SK-N-SH (cell line): ENCODE data around the gene SLC35C1. TPM values are rescaled to one million over a fixed set of nuclear protein-coding genes. Genes with fewer than 3 reads are reported as not detected.

Experiments
- CTCF ChIA-PET: fragments of 300-600, 350-600 bp; formaldehyde crosslinking; extraction: SDS; loops from one replicate; lab custom pipeline; 2021; lab: Yijun Ruan, JAX
- POLR2A ChIA-PET: fragments of 350-600 bp; sonication (Branson Sonifier 250); formaldehyde crosslinking; extraction: SDS; loops from one replicate; lab custom pipeline; 2020; ENCODE audit warnings: antibody characterized with exemption, inconsistent platforms; lab: Yijun Ruan, JAX
- DNase-seq: peaks from one replicate; pipeline ENCODE4 v3.0.0; 2012
- H2AFZ ChIP-seq: fragments of 200-600 bp; sonication (generic); 2 replicates; pipeline ENCODE4 v1.8.1; 2016; ENCODE audit warnings: antibody characterized with exemption, mild to moderate bottlenecking, low read depth
- H3F3A ChIP-seq: fragments of 200-600 bp; sonication (generic); replicated peaks from 2 replicates; pipeline ENCODE3; 2016; ENCODE audit warnings: antibody characterized with exemption, mild to moderate bottlenecking; ENCODE audit not compliant: insufficient read depth
- H3K27ac ChIP-seq, 2 experiments: fragments of 200-500 bp in 1 of 2; fragments of 200-600 bp in 1 of 2; sonication (Bioruptor generic) in 1 of 2; sonication (generic), shearing (Covaris generic) in 1 of 2; 2 replicates each; pipeline versions ENCODE4 v1.5.1 to v1.6.1; 2014 to 2016; ENCODE audit warnings: low read depth in 2 of 2, inconsistent platforms in 1 of 2, low read length in 1 of 2, mild to moderate bottlenecking in 1 of 2, mixed read lengths in 1 of 2
- H3K27me3 ChIP-seq: fragments of 200-600 bp; sonication (generic), shearing (Covaris generic); 2 replicates; pipeline ENCODE4 v1.6.1; 2016; ENCODE audit warnings: mixed run types; ENCODE audit not compliant: insufficient read depth
- H3K36me3 ChIP-seq, 2 experiments: fragments of 200-500 bp in 1 of 2; fragments of 200-600 bp in 1 of 2; sonication (Bioruptor generic) in 1 of 2; sonication (generic) in 1 of 2; replicated peaks in 1 of 2; 2 replicates each; pipeline versions ENCODE3 to v1.5.1; 2014 to 2016; ENCODE audit warnings: low read length in 1 of 2, mild to moderate bottlenecking in 1 of 2; ENCODE audit not compliant: insufficient read depth in 2 of 2, control insufficient read depth in 1 of 2
- H3K4me1 ChIP-seq, 2 experiments: fragments of 200-500 bp in 1 of 2; fragments of 200-600 bp in 1 of 2; sonication (Bioruptor generic) in 1 of 2; sonication (generic), shearing (Covaris generic) in 1 of 2; 2 replicates each; pipeline versions ENCODE4 v1.5.1 to v1.6.1; 2014 to 2016; ENCODE audit warnings: low read depth in 1 of 2, low read length in 1 of 2, mixed run types in 1 of 2; ENCODE audit not compliant: insufficient read depth in 2 of 2, control insufficient read depth in 1 of 2
- H3K4me2 ChIP-seq: fragments of 200-600 bp; sonication (generic), shearing (Covaris generic); 2 replicates; pipeline ENCODE4 v1.6.1; 2017; ENCODE audit warnings: mixed run types
- H3K4me3 ChIP-seq, 2 experiments: fragments of 200-500 bp in 1 of 2; fragments of 200-600 bp in 1 of 2; sonication (Bioruptor generic) in 1 of 2; sonication (generic), shearing (Covaris generic) in 1 of 2; 2 replicates each; pipeline versions ENCODE4 v1.5.1 to v1.8.1; 2014 to 2016; ENCODE audit warnings: low read depth in 2 of 2, inconsistent platforms in 1 of 2, low read length in 1 of 2, mild to moderate bottlenecking in 1 of 2, mixed read lengths in 1 of 2, moderate library complexity in 1 of 2
- H3K79me2 ChIP-seq: fragments of 200-600 bp; sonication (generic); 2 replicates; pipeline ENCODE4 v1.8.1; 2017; ENCODE audit warnings: mild to moderate bottlenecking; ENCODE audit not compliant: insufficient read depth
- H3K9ac ChIP-seq: fragments of 200-600 bp; sonication (generic); 2 replicates; pipeline ENCODE4 v1.6.1; 2017; ENCODE audit warnings: mixed run types
- H3K9me2 ChIP-seq: fragments of 200-600 bp; sonication (generic); 2 replicates; pipeline ENCODE4 v1.6.1; 2017; ENCODE audit warnings: mixed run types
- H3K9me3 ChIP-seq: fragments of 200-600 bp; sonication (generic); 2 replicates; pipeline ENCODE4 v1.6.1; 2017; ENCODE audit warnings: mixed run types, mild to moderate bottlenecking, moderate library complexity
- H4K20me1 ChIP-seq: fragments of 200-600 bp; sonication (generic); 2 replicates; pipeline ENCODE4 v1.6.1; 2017; ENCODE audit warnings: mild to moderate bottlenecking, mixed run types; ENCODE audit not compliant: insufficient read depth
- CHD2 ChIP-seq: fragments of 150-350 bp; IDR thresholded peaks from 2 replicates; pipeline ENCODE4 v1.6.1; 2018; ENCODE audit warnings: low read length; ENCODE audit not compliant: partially characterized antibody
- ELF1 ChIP-seq: IDR thresholded peaks from 2 replicates; pipeline ENCODE4 v1.4.0; 2012
- EP300 ChIP-seq, 2 experiments: IDR thresholded peaks; 2 replicates each; pipeline versions ENCODE4 v1.4.0 to v1.6.1; 2012; ENCODE audit warnings: borderline replicate concordance in 1 of 2, low read depth in 1 of 2, low read length in 1 of 2
- EZH2phosphoT487 ChIP-seq: fragments of 200-600 bp; sonication (generic); IDR thresholded peaks from 2 replicates; pipeline ENCODE4 v1.6.1; 2017; ENCODE audit warnings: low read depth, mixed run types, mild to moderate bottlenecking, antibody characterized with exemption, moderate library complexity, borderline replicate concordance
- FOXM1 ChIP-seq: IDR thresholded peaks from 2 replicates; pipeline ENCODE4 v1.4.0; 2012; ENCODE audit warnings: low read depth, mild to moderate bottlenecking
- GABPA ChIP-seq: IDR thresholded peaks from 2 replicates; pipeline ENCODE4 v1.4.0; 2012; ENCODE audit warnings: low read depth, mild to moderate bottlenecking
- GATA2 ChIP-seq: sonication (generic); formaldehyde crosslinking; IDR thresholded peaks from 2 replicates; pipeline ENCODE4 v1.5.0; 2020; ENCODE audit warnings: mild to moderate bottlenecking, missing genetic modification reagents
- JUND ChIP-seq: IDR thresholded peaks from 2 replicates; pipeline ENCODE4 v1.4.0; 2012
- POLR2AphosphoS5 ChIP-seq: IDR thresholded peaks from 2 replicates; pipeline ENCODE4 v1.6.1; 2012; ENCODE audit warnings: low read depth, low read length
- RAD21 ChIP-seq: IDR thresholded peaks from 2 replicates; pipeline ENCODE4 v1.6.1; 2012; ENCODE audit warnings: mild to moderate bottlenecking, low read length
- RXRA ChIP-seq: IDR thresholded peaks from 2 replicates; pipeline ENCODE4 v1.4.0; 2012; ENCODE audit warnings: low read depth, mild to moderate bottlenecking, borderline replicate concordance
- TAF1 ChIP-seq: IDR thresholded peaks from 2 replicates; pipeline ENCODE4 v1.6.1; 2012; ENCODE audit warnings: low read depth, mild to moderate bottlenecking, low read length, moderate library complexity, borderline replicate concordance
- YY1 ChIP-seq: IDR thresholded peaks from 2 replicates; pipeline ENCODE4 v1.4.0; 2012; ENCODE audit warnings: low read depth, mild to moderate bottlenecking
- WGBS: methylation state at CpG from one replicate; pipeline ENCODE4 v1.1.6; 2017; ENCODE audit warnings: low lambda C conversion rate; 5-methylcytosine and 5-hydroxymethylcytosine counted together
- polyA plus RNA-seq, 3 experiments: library from polyadenylated mRNA; depleted of rRNA; stranded (reverse); fragments of >200 nt; gene quantifications; 2 replicates each; pipeline ENCODE4 v1.2.3, GENCODE V29; 2012
- TF ChIP-seq, protein P1 (sequence below): fragments of 150-350 bp; IDR thresholded peaks from 2 replicates; pipeline ENCODE4 v1.6.1; 2017; ENCODE audit warnings: antibody characterized with exemption, low read length, low read depth, borderline replicate concordance
- TF ChIP-seq, protein P2 (sequence below): fragments of 150-350 bp; IDR thresholded peaks from 2 replicates; pipeline ENCODE4 v1.6.1; 2016; ENCODE audit warnings: mild to moderate bottlenecking, low read depth, low read length
- TF ChIP-seq, protein P3 (sequence below): IDR thresholded peaks from 2 replicates; pipeline ENCODE4 v1.4.0; 2012; ENCODE audit warnings: low read depth, borderline replicate concordance
- TF ChIP-seq, protein P4 (sequence below): IDR thresholded peaks from 2 replicates; pipeline ENCODE4; 2012

The SLC35C1 gene
- polyA plus RNA-seq, 1 of the 3 experiments (the other 2 are of a cell fraction) = 6.2 TPM

DNA sequence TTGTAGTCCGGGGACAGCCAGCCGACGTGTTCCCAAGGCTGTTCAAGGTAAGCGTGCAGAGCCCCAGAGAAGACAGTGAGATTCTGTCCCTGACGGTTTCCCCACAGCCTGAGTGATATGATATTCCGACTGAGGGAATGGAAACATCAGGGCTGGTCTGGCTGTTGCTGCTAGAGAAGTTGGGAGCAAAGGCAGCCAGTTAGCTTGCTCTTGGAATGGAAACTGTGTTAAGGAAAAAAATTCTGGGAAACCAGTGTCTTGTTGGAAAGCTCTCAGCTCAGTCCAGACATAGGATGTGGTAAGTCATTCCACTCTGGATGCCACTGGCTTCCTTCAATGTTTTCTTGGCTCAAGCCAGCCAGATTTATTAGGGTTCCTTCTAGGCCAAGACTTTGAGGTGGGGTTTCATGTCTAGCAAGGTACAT lies 51.1 kb downstream of the SLC35C1 start:
- H3K27ac ChIP-seq = peak overlapping the region; percentile 48 to 95; a peak in 3 of 4 replicates
- 96% methylated on average over 5 of the region's 6 CpGs for WGBS
- CTCF ChIA-PET = interaction anchor here (2.8 to 8.1 kb wide), 3 partner anchors 13 to 17 kb away, joined by 19 to 118 read pairs (median 19); no protein-coding TSS in a partner anchor
- H3K9ac ChIP-seq = no peak overlapping the region
- peaks cover 36 to 57% of the 10 kb centered on the region in 2 experiments for H3K4me1 ChIP-seq
- H3K4me3 ChIP-seq = no peak overlapping the region
- H4K20me1 ChIP-seq = peaks cover 32% of the 10 kb centered on the region
- no peaks in the 10 kb centered on the region for H3K9me2 ChIP-seq
- H3K27me3 ChIP-seq = no peaks in the 10 kb centered on the region
- peaks cover 15% of the 10 kb centered on the region for H3F3A ChIP-seq
- H3K9me3 ChIP-seq = no peaks in the 10 kb centered on the region
- peaks cover 9 to 10% of the 10 kb centered on the region in 2 experiments for H3K36me3 ChIP-seq
- no peak for TF ChIP-seq JUND
- TF ChIP-seq EZH2phosphoT487 = no peak
- TF ChIP-seq TAF1 = no peak
- TF ChIP-seq POLR2AphosphoS5 = no peak
- TF ChIP-seq, protein P1, sequence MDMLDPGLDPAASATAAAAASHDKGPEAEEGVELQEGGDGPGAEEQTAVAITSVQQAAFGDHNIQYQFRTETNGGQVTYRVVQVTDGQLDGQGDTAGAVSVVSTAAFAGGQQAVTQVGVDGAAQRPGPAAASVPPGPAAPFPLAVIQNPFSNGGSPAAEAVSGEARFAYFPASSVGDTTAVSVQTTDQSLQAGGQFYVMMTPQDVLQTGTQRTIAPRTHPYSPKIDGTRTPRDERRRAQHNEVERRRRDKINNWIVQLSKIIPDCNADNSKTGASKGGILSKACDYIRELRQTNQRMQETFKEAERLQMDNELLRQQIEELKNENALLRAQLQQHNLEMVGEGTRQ = no peak
- TF ChIP-seq YY1 = no peak
- no peak for TF ChIP-seq GABPA
- no peak for TF ChIP-seq CHD2
- TF ChIP-seq RAD21 = no peak
- TF ChIP-seq EP300 (IDR thresholded peaks at IDR 0.05; ENCODE audit: borderline replicate concordance in 1 of 2, low read depth in 1 of 2, low read length in 1 of 2) = no peak
- TF ChIP-seq RXRA = no peak
- TF ChIP-seq, protein P2, sequence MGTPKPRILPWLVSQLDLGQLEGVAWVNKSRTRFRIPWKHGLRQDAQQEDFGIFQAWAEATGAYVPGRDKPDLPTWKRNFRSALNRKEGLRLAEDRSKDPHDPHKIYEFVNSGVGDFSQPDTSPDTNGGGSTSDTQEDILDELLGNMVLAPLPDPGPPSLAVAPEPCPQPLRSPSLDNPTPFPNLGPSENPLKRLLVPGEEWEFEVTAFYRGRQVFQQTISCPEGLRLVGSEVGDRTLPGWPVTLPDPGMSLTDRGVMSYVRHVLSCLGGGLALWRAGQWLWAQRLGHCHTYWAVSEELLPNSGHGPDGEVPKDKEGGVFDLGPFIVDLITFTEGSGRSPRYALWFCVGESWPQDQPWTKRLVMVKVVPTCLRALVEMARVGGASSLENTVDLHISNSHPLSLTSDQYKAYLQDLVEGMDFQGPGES = no peak
- no peak for TF ChIP-seq GATA2
- TF ChIP-seq ELF1 = no peak
- no peak for TF ChIP-seq FOXM1
- TF ChIP-seq, protein P3, sequence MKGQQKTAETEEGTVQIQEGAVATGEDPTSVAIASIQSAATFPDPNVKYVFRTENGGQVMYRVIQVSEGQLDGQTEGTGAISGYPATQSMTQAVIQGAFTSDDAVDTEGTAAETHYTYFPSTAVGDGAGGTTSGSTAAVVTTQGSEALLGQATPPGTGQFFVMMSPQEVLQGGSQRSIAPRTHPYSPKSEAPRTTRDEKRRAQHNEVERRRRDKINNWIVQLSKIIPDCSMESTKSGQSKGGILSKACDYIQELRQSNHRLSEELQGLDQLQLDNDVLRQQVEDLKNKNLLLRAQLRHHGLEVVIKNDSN = no peak
- TF ChIP-seq, protein P4, sequence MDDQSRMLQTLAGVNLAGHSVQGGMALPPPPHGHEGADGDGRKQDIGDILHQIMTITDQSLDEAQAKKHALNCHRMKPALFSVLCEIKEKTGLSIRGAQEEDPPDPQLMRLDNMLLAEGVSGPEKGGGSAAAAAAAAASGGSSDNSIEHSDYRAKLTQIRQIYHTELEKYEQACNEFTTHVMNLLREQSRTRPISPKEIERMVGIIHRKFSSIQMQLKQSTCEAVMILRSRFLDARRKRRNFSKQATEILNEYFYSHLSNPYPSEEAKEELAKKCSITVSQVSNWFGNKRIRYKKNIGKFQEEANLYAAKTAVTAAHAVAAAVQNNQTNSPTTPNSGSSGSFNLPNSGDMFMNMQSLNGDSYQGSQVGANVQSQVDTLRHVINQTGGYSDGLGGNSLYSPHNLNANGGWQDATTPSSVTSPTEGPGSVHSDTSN = no peak
- POLR2A ChIA-PET = no interaction called here
- no peak for DNase-seq
- H3K79me2 ChIP-seq = peaks cover 41% of the 10 kb centered on the region
- H3K4me2 ChIP-seq = no peak overlapping the region
- no peak overlapping the region for H2AFZ ChIP-seq
